ENCODE data around the gene SRPX2.
"Not testable (repeated sequence)": the region's sequence is repeated elsewhere in the genome, so short reads cannot be mapped to it uniquely, and the experiment has no call there.

SRPX2 gene

DNA sequence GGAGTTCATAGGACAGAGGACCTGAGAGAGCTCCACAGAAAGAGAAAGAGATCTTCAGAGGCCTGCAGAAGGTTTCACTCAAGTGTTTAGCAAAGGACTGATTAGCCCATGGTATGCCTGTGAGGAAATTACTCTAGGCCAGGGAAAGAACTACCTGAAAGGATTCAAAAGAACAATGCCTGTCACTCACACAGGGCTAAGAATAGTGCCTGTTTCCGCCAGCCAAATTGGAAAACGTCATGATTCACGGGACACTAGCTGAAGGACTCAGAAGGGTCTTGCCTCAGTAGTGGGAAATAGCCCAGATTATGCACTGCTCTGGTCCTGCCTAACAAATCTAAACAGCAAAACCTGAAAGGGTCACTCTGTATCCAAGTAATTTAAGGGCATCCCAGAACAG lies 66.8 kb downstream of the SRPX2 start:
- Histone ChIP-seq H3K36me3 (no peaks in the 10 kb centered on the region), H3K27me3 (no peaks in the 10 kb centered on the region), H3K4me3 (ENCODE audit: low read depth in 1 of 2, low read length in 1 of 2) (no peak overlapping the region), H3K9me3 (no peaks in the 10 kb centered on the region), H3K27ac (no peak overlapping the region), H3K4me1 (ENCODE audit: control insufficient read depth in 1 of 2, insufficient read depth in 1 of 2, low read depth in 1 of 2, low read length in 1 of 2) (no peaks in the 10 kb centered on the region)
- TF ChIP-seq, protein P1, sequence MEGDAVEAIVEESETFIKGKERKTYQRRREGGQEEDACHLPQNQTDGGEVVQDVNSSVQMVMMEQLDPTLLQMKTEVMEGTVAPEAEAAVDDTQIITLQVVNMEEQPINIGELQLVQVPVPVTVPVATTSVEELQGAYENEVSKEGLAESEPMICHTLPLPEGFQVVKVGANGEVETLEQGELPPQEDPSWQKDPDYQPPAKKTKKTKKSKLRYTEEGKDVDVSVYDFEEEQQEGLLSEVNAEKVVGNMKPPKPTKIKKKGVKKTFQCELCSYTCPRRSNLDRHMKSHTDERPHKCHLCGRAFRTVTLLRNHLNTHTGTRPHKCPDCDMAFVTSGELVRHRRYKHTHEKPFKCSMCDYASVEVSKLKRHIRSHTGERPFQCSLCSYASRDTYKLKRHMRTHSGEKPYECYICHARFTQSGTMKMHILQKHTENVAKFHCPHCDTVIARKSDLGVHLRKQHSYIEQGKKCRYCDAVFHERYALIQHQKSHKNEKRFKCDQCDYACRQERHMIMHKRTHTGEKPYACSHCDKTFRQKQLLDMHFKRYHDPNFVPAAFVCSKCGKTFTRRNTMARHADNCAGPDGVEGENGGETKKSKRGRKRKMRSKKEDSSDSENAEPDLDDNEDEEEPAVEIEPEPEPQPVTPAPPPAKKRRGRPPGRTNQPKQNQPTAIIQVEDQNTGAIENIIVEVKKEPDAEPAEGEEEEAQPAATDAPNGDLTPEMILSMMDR (IDR thresholded peaks at IDR 0.05) = no peak

DNA sequence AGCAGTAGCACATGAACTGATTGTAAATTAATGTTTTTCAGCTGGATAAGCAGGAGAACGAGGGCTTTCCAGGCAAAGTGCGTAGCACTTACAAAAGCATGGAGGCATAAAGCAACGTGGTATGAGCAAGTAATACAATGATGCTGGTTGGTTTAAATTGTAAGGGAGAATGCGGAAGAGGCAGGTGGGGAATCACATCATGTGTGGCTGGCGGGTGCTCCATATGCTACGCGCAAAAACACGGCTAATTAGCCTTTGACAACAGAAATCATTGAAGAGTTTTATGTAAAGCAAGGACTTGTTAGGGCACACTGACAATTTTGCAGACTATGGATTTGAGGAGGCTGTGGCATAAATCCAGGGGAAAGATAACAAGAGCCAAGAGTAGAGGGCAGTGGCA lies 73.4 kb downstream of the SRPX2 start:
- Histone ChIP-seq H3K27me3 (no peaks in the 10 kb centered on the region), H3K27ac (no peak overlapping the region), H3K4me3 (ENCODE audit: low read depth in 1 of 2, low read length in 1 of 2) (no peak overlapping the region), H3K9me3 (no peaks in the 10 kb centered on the region), H3K36me3 (no peaks in the 10 kb centered on the region), H3K4me1 (ENCODE audit: control insufficient read depth in 1 of 2, insufficient read depth in 1 of 2, low read depth in 1 of 2, low read length in 1 of 2) (no peaks in the 10 kb centered on the region)
- TF ChIP-seq, protein P1 (IDR thresholded peaks at IDR 0.05) = no peak

DNA sequence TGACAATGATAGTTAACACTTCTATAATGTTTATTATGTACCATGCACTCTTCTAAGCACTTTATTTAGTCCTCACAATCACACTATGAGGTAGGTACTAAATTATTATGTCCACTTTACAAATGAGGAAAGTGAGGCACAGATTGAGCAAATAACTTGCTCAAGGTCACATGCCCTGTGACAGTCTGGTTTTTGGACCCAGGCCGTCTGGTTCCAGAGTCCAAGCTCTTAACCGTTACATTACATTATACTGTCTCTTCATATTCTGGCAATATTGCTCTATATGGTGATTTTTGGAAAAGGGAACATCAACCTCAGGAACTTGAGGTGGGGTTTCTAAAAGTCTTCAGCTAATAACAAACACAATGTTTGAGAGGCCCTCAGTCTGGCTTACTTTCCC lies 75.1 kb downstream of the SRPX2 start:
- H3K27ac ChIP-seq = no peak overlapping the region
- H3K4me3 ChIP-seq (ENCODE audit: low read depth in 1 of 2, low read length in 1 of 2) = no peak overlapping the region
- TF ChIP-seq, protein P1 (IDR thresholded peaks at IDR 0.05) = no peak
- no peaks in the 10 kb centered on the region for H3K36me3 ChIP-seq
- H3K27me3 ChIP-seq = no peaks in the 10 kb centered on the region
- no peaks in the 10 kb centered on the region for H3K9me3 ChIP-seq
- H3K4me1 ChIP-seq (ENCODE audit: control insufficient read depth in 1 of 2, insufficient read depth in 1 of 2, low read depth in 1 of 2, low read length in 1 of 2) = no peaks in the 10 kb centered on the region

DNA sequence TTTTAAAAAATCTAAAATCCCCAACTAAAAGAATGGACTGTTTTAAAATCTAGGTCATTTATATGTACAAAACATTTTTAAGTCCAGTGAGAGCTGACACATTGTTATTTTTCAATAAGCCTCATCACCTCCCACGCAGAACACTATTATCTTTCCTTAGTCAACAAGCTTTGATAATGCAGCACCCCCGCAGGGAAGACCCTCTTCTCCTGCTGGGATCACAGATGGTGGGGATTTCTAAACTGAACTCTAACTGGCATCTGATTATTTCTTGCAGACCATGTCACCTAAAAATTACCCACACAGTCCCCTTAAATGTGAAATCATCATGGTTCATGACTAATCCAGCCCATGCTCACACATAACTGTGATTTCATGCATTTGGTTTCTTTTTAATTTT lies 76.3 kb downstream of the SRPX2 start:
- TF ChIP-seq, protein P1 (IDR thresholded peaks at IDR 0.05) = no peak
- Histone ChIP-seq H3K4me1 (ENCODE audit: control insufficient read depth in 1 of 2, insufficient read depth in 1 of 2, low read depth in 1 of 2, low read length in 1 of 2) (no peaks in the 10 kb centered on the region), H3K4me3 (ENCODE audit: low read depth in 1 of 2, low read length in 1 of 2) (no peak overlapping the region), H3K36me3 (no peaks in the 10 kb centered on the region), H3K27me3 (no peaks in the 10 kb centered on the region), H3K9me3 (no peaks in the 10 kb centered on the region), H3K27ac (no peak overlapping the region)

DNA sequence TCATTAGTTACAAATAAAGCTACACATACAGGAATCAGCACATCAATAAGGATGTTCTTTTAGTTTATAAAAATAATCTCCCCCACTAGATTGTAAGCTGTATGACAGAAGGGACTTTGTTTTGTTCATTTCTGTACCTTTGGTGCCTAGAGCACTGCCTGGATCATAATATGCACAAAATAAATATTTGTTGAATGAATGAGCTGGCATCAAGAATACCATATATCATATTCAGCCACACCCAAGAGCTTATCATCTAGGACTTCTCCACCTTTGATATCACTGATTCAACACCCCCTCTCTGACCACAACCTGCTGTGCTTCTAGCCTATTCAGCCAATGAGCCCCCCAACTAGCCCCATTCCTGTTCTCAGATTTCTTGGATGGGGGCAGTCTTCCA lies 77.3 kb downstream of the SRPX2 start:
- H3K9me3 ChIP-seq = no peaks in the 10 kb centered on the region
- TF ChIP-seq, protein P1 (IDR thresholded peaks at IDR 0.05) = no peak

DNA sequence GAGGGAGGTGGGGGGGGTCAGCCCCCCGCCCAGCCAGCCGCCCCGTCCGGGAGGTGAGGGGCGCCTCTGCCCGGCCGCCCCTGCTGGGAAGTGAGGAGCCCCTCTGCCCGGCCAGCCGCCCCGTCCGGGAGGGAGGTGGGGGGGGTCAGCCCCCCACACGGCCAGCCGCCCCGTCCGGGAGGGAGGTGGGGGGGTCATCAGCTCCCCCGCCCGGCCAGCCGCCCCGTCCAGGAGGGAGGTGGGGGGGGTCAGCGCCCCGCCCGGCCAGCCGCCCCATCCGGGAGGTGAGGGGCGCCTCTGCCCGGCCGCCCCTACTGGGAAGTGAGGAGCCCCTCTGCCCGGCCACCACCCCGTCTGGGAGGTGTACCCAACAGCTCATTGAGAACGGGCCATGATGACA lies 80.0 kb downstream of the SRPX2 start:
- H3K36me3 ChIP-seq; H3K9me3 ChIP-seq; H3K27me3 ChIP-seq; H3K4me3 ChIP-seq (ENCODE audit: low read depth in 1 of 2, low read length in 1 of 2); H3K4me1 ChIP-seq (ENCODE audit: control insufficient read depth in 1 of 2, insufficient read depth in 1 of 2, low read depth in 1 of 2, low read length in 1 of 2); H3K27ac ChIP-seq: not testable (repeated sequence)

More for the DNA sequence above, 77.3 kb downstream of the SRPX2 start:
- Histone ChIP-seq H3K27me3 (no peaks in the 10 kb centered on the region), H3K4me3 (ENCODE audit: low read depth in 1 of 2, low read length in 1 of 2) (no peak overlapping the region), H3K36me3 (no peaks in the 10 kb centered on the region), H3K27ac (no peak overlapping the region), H3K4me1 (ENCODE audit: control insufficient read depth in 1 of 2, insufficient read depth in 1 of 2, low read depth in 1 of 2, low read length in 1 of 2) (no peaks in the 10 kb centered on the region)

All from neutrophil (primary cell).